ENCODE measurements around the gene DNHD1. TPM values are rescaled to one million over a fixed set of nuclear protein-coding genes. Genes with fewer than 3 reads are reported as not detected.
A peak's percentile ranks its signal among the peaks of the same experiment; 100 is the strongest.

Gene DNHD1
- total RNA-seq, 2 experiments from 2014 or later = 20.9 to 21.0 TPM

GRCh38 chr11:6598555-6598954 is 101.5 kb downstream of the DNHD1 start:
- H3K4me3 Mint-ChIP-seq = no peak overlapping the region
- H3K4me1 Mint-ChIP-seq = peaks cover 40% of the 10 kb centered on the region
- ATAC-seq = no peak
- DNase-seq = no peak
- H3K27me3 Mint-ChIP-seq = no peaks in the 10 kb centered on the region
- H3K36me3 Mint-ChIP-seq (ENCODE audit: low read depth) = peaks cover 43% of the 10 kb centered on the region
- POLR2A ChIA-PET = no interaction called here
- H3K9me3 Mint-ChIP-seq (ENCODE audit: low read depth) = no peaks in the 10 kb centered on the region
- CTCF ChIA-PET = interaction anchor here (0.6 to 1.0 kb wide), 2 partner anchors 69 to 247 kb away, joined by 3 read pairs; partner anchors contain the start of gene OR10A5
- no peak overlapping the region for H3K27ac Mint-ChIP-seq
- intact Hi-C loops (cut with DNase I, micrococcal nuclease) = no loop called here

GRCh38 chr11:6599449-6599848 is 102.4 kb downstream of the DNHD1 start:
- Mint-ChIP-seq H3K9me3 (ENCODE audit: low read depth) (no peaks in the 10 kb centered on the region), H3K4me3 (no peak overlapping the region), H3K36me3 (ENCODE audit: low read depth) (peaks cover 39% of the 10 kb centered on the region), H3K27ac (no peak overlapping the region), H3K4me1 (peaks cover 33% of the 10 kb centered on the region), H3K27me3 (no peaks in the 10 kb centered on the region)
- DNase-seq = no peak
- intact Hi-C loops (cut with DNase I, micrococcal nuclease) = no loop called here
- ChIA-PET CTCF (interaction anchor here (0.8 to 1.9 kb wide), 4 partner anchors 14 to 84 kb away, joined by 3 to 5 read pairs (median 4); partner anchors contain the start of genes MRPL17 and TPP1), POLR2A (interaction anchor here (1.2 kb wide), 1 partner anchor 50 kb away, joined by 3 read pairs; no protein-coding TSS in a partner anchor)
- no peak for ATAC-seq

GRCh38 chr11:6599881-6600390 is 102.9 kb downstream of the DNHD1 start:
- POLR2A ChIA-PET = interaction anchor here (1.2 kb wide), 1 partner anchor 50 kb away, joined by 3 read pairs; no protein-coding TSS in a partner anchor
- H3K27ac Mint-ChIP-seq = no peak overlapping the region
- no peaks in the 10 kb centered on the region for H3K27me3 Mint-ChIP-seq
- no peak overlapping the region for H3K4me3 Mint-ChIP-seq
- peaks cover 30% of the 10 kb centered on the region for H3K4me1 Mint-ChIP-seq
- DNase-seq (no peak), ATAC-seq (no peak)
- H3K9me3 Mint-ChIP-seq (ENCODE audit: low read depth) = no peaks in the 10 kb centered on the region
- CTCF ChIA-PET = interaction anchor here (0.8 to 1.9 kb wide), 4 partner anchors 13 to 83 kb away, joined by 3 to 5 read pairs (median 4); partner anchors contain the start of genes MRPL17 and TPP1
- intact Hi-C loops (cut with DNase I, micrococcal nuclease) = loop anchor here (5.0 to 10.0 kb wide), 3 partner anchors 147 to 912 kb away; partner anchors contain the start of genes APBB1 (in 1 of the 2) and PPFIBP2 (in 1 of the 2)
- peaks cover 39% of the 10 kb centered on the region for H3K36me3 Mint-ChIP-seq (ENCODE audit: low read depth)

- POLR2A ChIA-PET = no interaction called here
- no peak for DNase-seq
- H3K27ac Mint-ChIP-seq = no peak overlapping the region
Observed at GRCh38 chr11:6601041-6601461, 104.0 kb downstream of the DNHD1 start.

GRCh38 chr11:6602096-6602940 is 105.2 kb downstream of the DNHD1 start:
- ChIA-PET CTCF (interaction anchor here (0.7 to 1.4 kb wide), 5 partner anchors 10 to 136 kb away, joined by 3 read pairs; partner anchors contain the start of gene MRPL17), POLR2A (interaction anchor here (0.6 to 1.5 kb wide), 3 partner anchors 10 to 65 kb away, joined by 3 to 5 read pairs (median 4); partner anchors contain the start of gene TAF10)
- Mint-ChIP-seq H3K4me3 (no peak overlapping the region), H3K9me3 (ENCODE audit: low read depth) (no peaks in the 10 kb centered on the region), H3K27me3 (no peaks in the 10 kb centered on the region), H3K36me3 (ENCODE audit: low read depth) (peaks cover 36% of the 10 kb centered on the region), H3K4me1 (peaks cover 31% of the 10 kb centered on the region), H3K27ac (peak overlapping the region; percentile 40)
- intact Hi-C loops (cut with DNase I, micrococcal nuclease) = loop anchor here (2.0 to 10.0 kb wide), 5 partner anchors 144 to 910 kb away; partner anchors contain the start of genes APBB1 (in 1 of the 2) and PPFIBP2 (in 1 of the 2)
- ATAC-seq (no peak), DNase-seq (no peak)

More at GRCh38 chr11:6601041-6601461, 104.0 kb downstream of the DNHD1 start:
- CTCF ChIA-PET = no interaction called here
- no peak overlapping the region for H3K4me3 Mint-ChIP-seq
- peaks cover 30% of the 10 kb centered on the region for H3K4me1 Mint-ChIP-seq
- peaks cover 41% of the 10 kb centered on the region for H3K36me3 Mint-ChIP-seq (ENCODE audit: low read depth)
- intact Hi-C loops (cut with DNase I, micrococcal nuclease) = loop anchor here (5.0 to 10.0 kb wide), 3 partner anchors 146 to 911 kb away; partner anchors contain the start of genes APBB1 (in 1 of the 2) and PPFIBP2 (in 1 of the 2)
- H3K9me3 Mint-ChIP-seq (ENCODE audit: low read depth) = no peaks in the 10 kb centered on the region
- H3K27me3 Mint-ChIP-seq = no peaks in the 10 kb centered on the region
- no peak for ATAC-seq

GRCh38 chr11:6603287-6604080 is 106.4 kb downstream of the DNHD1 start, which contains the start of the genes ILK and RRP8:
TSS of gene ILK (plus strand) at chr11:6603774. CDS start at chr11:6604272, 498 bp downstream.
TSS of gene RRP8 (minus strand) at chr11:6603616. CDS start at chr11:6603502, 114 bp downstream.
- peaks cover 38% of the 10 kb centered on the region for H3K36me3 Mint-ChIP-seq (ENCODE audit: low read depth)
- peak; percentile 93 for DNase-seq

GRCh38 chr11:6604081-6604626 is 107.1 kb downstream of the DNHD1 start:
- DNase-seq = peak; percentile 73

More at GRCh38 chr11:6603287-6604080, 106.4 kb downstream of the DNHD1 start, which contains the start of the genes ILK and RRP8:
- Mint-ChIP-seq H3K9me3 (ENCODE audit: low read depth) (no peaks in the 10 kb centered on the region), H3K27ac (no peak within 1 kb of the TSS), H3K27me3 (no peaks in the 10 kb centered on the region), H3K4me1 (peaks cover 37% of the 10 kb centered on the region), H3K4me3 (no peak within 1 kb of the TSS)
- ChIA-PET POLR2A (interaction anchor here (0.6 to 1.5 kb wide), 6 partner anchors 8 to 77 kb away, joined by 3 to 5 read pairs (median 4); partner anchors contain the start of gene TAF10), CTCF (interaction anchor here (1.0 to 2.2 kb wide), 6 partner anchors 15 to 103 kb away, joined by 3 to 15 read pairs (median 5); partner anchors contain the start of genes MRPL17 and TPP1)
- intact Hi-C loops (cut with DNase I, micrococcal nuclease) = loop anchor here (1.0 to 10.0 kb wide), 12 partner anchors 9 to 909 kb away; partner anchors contain the start of genes ARFIP2 (in 2 of the 2), MRPL17 (in 2 of the 2), TAF10 (in 2 of the 2) and TIMM10B (in 2 of the 2)
- peak; percentile 70 for ATAC-seq

GRCh38 chr11:6604790-6605189 is 107.7 kb downstream of the DNHD1 start:
- Mint-ChIP-seq H3K4me3 (no peak overlapping the region), H3K36me3 (ENCODE audit: low read depth) (peaks cover 40% of the 10 kb centered on the region), H3K4me1 (peaks cover 40% of the 10 kb centered on the region), H3K9me3 (ENCODE audit: low read depth) (no peaks in the 10 kb centered on the region), H3K27ac (no peak overlapping the region), H3K27me3 (no peaks in the 10 kb centered on the region)
- ATAC-seq = no peak
- intact Hi-C loops (cut with DNase I, micrococcal nuclease) = loop anchor here (2.0 to 10.0 kb wide), 5 partner anchors 74 to 908 kb away; partner anchors contain the start of genes APBB1 (in 1 of the 2) and PPFIBP2 (in 1 of the 2)
- CTCF ChIA-PET = interaction anchor here (0.8 to 2.2 kb wide), 7 partner anchors 8 to 102 kb away, joined by 3 to 15 read pairs (median 5); partner anchors contain the start of genes MRPL17 and TPP1
- no peak for DNase-seq
- POLR2A ChIA-PET = interaction anchor here (0.6 to 1.3 kb wide), 3 partner anchors 8 to 124 kb away, joined by 3 to 4 read pairs (median 4); partner anchors contain the start of genes ARFIP2 and TIMM10B

More at GRCh38 chr11:6604081-6604626, 107.1 kb downstream of the DNHD1 start:
- H3K36me3 Mint-ChIP-seq (ENCODE audit: low read depth) = peaks cover 40% of the 10 kb centered on the region
- CTCF ChIA-PET = interaction anchor here (0.8 to 2.2 kb wide), 7 partner anchors 9 to 102 kb away, joined by 3 to 15 read pairs (median 5); partner anchors contain the start of genes MRPL17 and TPP1
- H3K4me3 Mint-ChIP-seq = no peak overlapping the region
- H3K27me3 Mint-ChIP-seq = no peaks in the 10 kb centered on the region
- intact Hi-C loops (cut with DNase I, micrococcal nuclease) = loop anchor here (2.0 to 10.0 kb wide), 4 partner anchors 73 to 908 kb away; partner anchors contain the start of genes APBB1 (in 1 of the 2) and PPFIBP2 (in 1 of the 2)
- ATAC-seq = peak; percentile 53
- peaks cover 39% of the 10 kb centered on the region for H3K4me1 Mint-ChIP-seq
- no peaks in the 10 kb centered on the region for H3K9me3 Mint-ChIP-seq (ENCODE audit: low read depth)
- no peak overlapping the region for H3K27ac Mint-ChIP-seq
- POLR2A ChIA-PET = interaction anchor here (0.6 to 1.3 kb wide), 4 partner anchors 8 to 123 kb away, joined by 3 to 4 read pairs (median 4); partner anchors contain the start of genes ARFIP2 and TIMM10B

GRCh38 chr11:6606471-6607189 is 109.5 kb downstream of the DNHD1 start:
- Mint-ChIP-seq H3K9me3 (ENCODE audit: low read depth) (no peaks in the 10 kb centered on the region), H3K27ac (no peak overlapping the region), H3K4me3 (no peak overlapping the region), H3K36me3 (ENCODE audit: low read depth) (peaks cover 53% of the 10 kb centered on the region), H3K27me3 (no peaks in the 10 kb centered on the region), H3K4me1 (peaks cover 52% of the 10 kb centered on the region)
- ATAC-seq = peak; percentile 27
- ChIA-PET POLR2A (no interaction called here), CTCF (interaction anchor here (0.6 to 2.2 kb wide), 6 partner anchors 12 to 148 kb away, joined by 3 to 8 read pairs (median 4); partner anchors contain the start of genes MRPL17 and TPP1)
- DNase-seq = peak; percentile 79
- intact Hi-C loops (cut with DNase I, micrococcal nuclease) = loop anchor here (1.0 to 10.0 kb wide), 6 partner anchors 60 to 192 kb away; partner anchors contain the start of genes APBB1 (in 1 of the 2), ARFIP2 (in 1 of the 2) and TIMM10B (in 1 of the 2)
